Measurements from ENCODE around the gene C11orf52.

GRCh38 chr11:111954154-111954553 is 35.4 kb downstream of the C11orf52 start:
- no peak for TF ChIP-seq REST (IDR thresholded peaks at IDR 0.05; ENCODE audit: insufficient replicate concordance, low read depth)
- no peak for TF ChIP-seq CTCF (IDR thresholded peaks at IDR 0.05; ENCODE audit: insufficient read depth, low read length)
- TF ChIP-seq GABPA (IDR thresholded peaks at IDR 0.05; ENCODE audit: low read depth) = no peak
- no peak for TF ChIP-seq POLR2AphosphoS5 (IDR thresholded peaks at IDR 0.05; ENCODE audit: low read depth)

Data from HL-60 (cell line).